IPS-18c (cell line): Measurements from ENCODE around the gene TMEM245.
"Not testable (repeated sequence)": the region's sequence is repeated elsewhere in the genome, so short reads cannot be mapped to it uniquely, and the experiment has no call there.

ENCODE experiments used
- H3K4me3 ChIP-seq: 2 replicates; pipeline ENCODE4 v1.7.0; 2013; ENCODE audit warnings: low read depth, mild to moderate bottlenecking, low read length, moderate library complexity; ENCODE audit not compliant: insufficient read depth
- H3K9me3 ChIP-seq: one replicate; pipeline ENCODE4 v1.6.1; 2013; ENCODE audit warnings: mild to moderate bottlenecking, low read length, moderate library complexity; ENCODE audit not compliant: control insufficient read depth, insufficient read depth

TMEM245 gene

GRCh38 chr9:109001275-109001676, 118.5 kb downstream of the TMEM245 start:
- H3K9me3 ChIP-seq: no peaks in the 10 kb centered on the region
- H3K4me3 ChIP-seq: no peak overlapping the region

- Histone ChIP-seq H3K4me3 (no peak overlapping the region), H3K9me3 (no peaks in the 10 kb centered on the region)
Measured at GRCh38 chr9:108997112-108997511, 122.6 kb downstream of the TMEM245 start.

DNA sequence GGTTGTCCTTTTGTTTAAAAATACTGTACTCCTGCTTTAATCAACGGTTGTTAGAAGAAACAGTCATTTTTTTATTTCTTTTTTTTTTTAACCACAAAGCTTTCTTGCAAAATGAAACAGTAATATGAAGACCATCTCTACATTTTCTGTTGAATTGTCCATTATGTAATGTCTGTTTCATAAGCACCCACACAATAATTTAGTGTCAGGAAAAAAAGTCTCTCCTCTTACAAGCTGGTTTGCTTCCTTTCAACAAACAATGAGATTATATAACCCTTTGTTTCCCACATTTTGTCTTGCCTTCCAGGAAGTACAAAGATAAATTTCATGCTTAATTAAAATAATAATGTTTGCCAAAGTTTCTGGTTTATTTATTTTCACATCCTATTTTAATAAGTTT, 123.1 kb downstream of the TMEM245 start:
- Histone ChIP-seq H3K4me3 (no peak overlapping the region), H3K9me3 (no peaks in the 10 kb centered on the region)

DNA sequence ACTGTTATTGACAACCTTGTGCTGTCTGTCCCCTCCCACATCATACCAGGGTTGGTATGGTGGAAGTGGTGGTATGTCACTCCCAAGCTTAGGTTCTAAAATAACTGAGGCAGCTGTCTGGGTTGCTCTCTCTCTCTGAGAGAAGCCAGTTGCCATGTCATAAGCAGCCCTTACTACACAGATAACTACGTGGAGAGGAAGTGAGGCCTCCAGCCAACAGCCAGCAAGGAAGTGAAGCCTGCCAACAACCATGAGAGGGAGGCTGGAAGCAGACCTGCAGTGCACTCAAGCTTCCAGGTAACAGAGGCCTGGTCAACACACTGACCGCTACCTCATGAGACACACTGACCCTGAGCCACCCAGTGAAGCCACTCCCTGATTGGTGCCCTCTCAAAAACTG, 125.1 kb downstream of the TMEM245 start:
- Histone ChIP-seq H3K9me3 (no peaks in the 10 kb centered on the region), H3K4me3 (no peak overlapping the region)

DNA sequence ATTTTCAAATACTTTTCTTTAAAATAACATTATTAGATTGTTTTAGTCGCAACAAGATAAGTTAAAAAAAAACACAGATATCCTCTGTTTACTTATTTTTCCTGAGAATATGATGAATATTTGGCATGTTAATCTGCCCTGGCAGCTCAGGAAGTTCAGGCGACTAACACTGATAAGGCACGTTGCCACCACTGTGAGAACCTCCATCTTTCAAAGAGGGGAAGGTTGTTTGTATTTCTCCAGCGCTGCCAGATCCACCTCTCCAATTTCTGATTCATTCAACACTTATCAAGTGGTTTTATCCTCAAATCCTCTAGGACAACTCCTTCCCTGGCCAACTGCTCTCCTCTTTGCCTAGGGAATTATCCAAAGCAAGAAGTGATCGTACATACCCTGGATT, 128.3 kb downstream of the TMEM245 start:
- H3K9me3 ChIP-seq: no peaks in the 10 kb centered on the region
- H3K4me3 ChIP-seq: no peak overlapping the region

GRCh38 chr9:108983885-108984284, 135.9 kb downstream of the TMEM245 start:
- no peak overlapping the region for H3K4me3 ChIP-seq
- no peaks in the 10 kb centered on the region for H3K9me3 ChIP-seq

DNA sequence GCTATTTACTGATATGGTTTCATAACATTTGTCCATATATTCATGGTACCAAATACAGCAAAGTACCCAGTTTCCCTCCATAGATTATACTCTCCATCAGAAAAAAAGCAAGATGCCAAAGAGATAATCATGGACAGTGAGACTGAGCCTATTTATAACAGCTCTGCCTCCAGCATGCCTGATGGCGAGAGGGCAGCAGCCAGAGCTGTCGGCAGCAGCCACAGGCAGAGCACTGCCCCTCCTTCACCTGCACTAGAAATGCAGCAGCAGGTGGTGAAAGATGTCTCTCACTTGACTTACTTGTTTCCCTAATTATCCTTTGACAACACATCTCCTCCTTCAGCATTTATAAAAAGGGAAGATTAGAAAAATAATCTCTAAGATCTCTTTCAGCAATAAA, 138.9 kb downstream of the TMEM245 start:
- H3K4me3 ChIP-seq: no peak overlapping the region
- no peaks in the 10 kb centered on the region for H3K9me3 ChIP-seq

DNA sequence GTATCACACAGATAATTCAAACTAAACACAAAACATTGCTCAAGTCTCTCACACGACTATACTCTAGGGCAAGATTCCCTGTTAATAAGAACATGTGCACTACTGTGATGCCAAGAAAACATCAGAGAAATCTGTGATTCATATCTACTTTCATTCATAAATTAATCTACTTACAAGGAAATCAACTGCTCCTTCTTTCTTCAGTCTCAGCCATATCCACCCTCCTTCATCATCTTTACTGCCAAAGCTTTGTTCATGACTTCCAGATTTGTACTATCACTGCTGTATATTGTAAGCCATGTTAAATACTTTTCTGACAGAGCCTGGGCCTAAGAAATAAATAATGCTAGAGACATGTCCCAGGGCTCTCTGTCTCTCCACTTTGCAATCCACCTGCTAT, 141.5 kb downstream of the TMEM245 start:
- no peaks in the 10 kb centered on the region for H3K9me3 ChIP-seq

GRCh38 chr9:108973895-108974294, 145.9 kb downstream of the TMEM245 start:
- H3K4me3 ChIP-seq: no peak overlapping the region
- H3K9me3 ChIP-seq: no peaks in the 10 kb centered on the region

More for the DNA sequence above, 141.5 kb downstream of the TMEM245 start:
- no peak overlapping the region for H3K4me3 ChIP-seq

DNA sequence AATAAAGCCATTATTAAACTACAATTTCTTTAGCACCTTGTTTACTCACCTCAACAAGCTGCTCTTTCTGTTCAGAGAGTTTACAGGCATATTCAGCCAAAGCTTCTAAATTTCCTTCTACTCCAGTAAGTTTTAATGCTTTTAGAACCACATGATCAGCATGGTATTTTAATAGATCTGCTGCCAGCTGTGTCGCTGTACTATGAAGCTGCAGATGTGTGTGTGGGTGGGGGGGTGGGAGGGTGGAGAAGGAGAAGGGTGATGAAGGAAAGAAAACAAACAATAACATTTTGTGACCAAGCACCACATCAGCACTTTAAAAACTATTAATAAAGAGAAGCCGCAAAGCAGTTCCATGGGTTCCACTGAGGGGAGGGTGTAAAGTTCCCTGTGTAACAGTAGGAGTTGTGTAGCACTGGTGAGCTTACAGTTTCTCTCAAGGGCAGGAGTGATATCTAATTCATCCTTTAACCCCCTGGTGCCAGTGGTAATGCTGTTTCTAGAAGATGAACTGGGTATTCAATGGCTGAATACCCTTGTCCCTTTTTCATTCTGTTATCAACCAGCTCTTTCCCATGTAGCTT, 147.0 kb downstream of the TMEM245 start:
- H3K9me3 ChIP-seq: no peaks in the 10 kb centered on the region
- H3K4me3 ChIP-seq: no peak overlapping the region

DNA sequence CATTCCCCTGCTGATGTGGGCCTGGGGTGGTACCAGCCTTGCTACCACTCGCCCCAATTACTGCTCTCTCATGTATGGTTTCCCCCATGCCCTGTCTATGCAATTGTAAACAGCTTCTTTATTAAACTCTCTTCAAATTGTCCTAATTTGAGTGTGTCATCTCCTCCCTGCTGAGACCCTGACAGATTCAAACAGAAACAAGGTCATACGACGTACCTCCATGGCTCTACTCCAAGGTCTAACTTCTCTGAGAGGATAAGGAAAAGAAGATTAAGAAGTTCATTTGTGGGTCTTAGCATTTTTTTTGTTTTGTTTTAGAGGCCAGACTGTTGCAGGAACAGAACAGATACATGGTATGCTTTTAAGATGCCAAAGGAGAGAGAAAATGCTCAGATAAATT, 147.6 kb downstream of the TMEM245 start:
- Histone ChIP-seq H3K9me3 (no peaks in the 10 kb centered on the region), H3K4me3 (no peak overlapping the region)

DNA sequence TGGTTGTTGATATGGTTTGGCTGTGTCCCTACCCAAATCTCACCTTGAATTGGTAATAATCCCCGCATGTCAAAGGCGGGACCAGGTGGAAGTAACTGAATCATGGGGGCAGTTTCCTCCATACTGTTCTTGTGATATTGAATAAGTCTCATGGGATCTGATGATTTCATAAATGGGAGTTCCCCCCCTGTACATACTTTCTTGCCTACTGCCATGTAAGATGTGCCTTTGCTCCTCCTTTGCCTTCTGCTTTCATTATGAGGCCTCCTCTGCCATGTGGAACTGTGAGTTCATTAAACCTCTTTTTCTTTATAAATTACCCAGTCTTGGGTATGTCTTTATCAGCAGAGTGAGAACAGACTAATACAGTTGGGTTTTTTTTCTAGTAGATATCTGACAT, 148.4 kb downstream of the TMEM245 start:
- H3K9me3 ChIP-seq, H3K4me3 ChIP-seq: not testable (repeated sequence)

GRCh38 chr9:108967916-108968315, 151.8 kb downstream of the TMEM245 start:
- no peaks in the 10 kb centered on the region for H3K9me3 ChIP-seq
- no peak overlapping the region for H3K4me3 ChIP-seq
